AG10803 (cell line): Measurements from ENCODE around the gene PSMC1.
A peak's percentile ranks its signal among the peaks of the same experiment; 100 is the strongest.

Experiments
- DNase-seq: peaks from one replicate; pipeline ENCODE4 v3.0.0; 2010; ENCODE audit warnings: low read depth
- H3K4me3 ChIP-seq: 2 replicates; pipeline ENCODE4 v1.5.1; 2011; ENCODE audit warnings: mild to moderate bottlenecking, low read length, control low read depth
- CTCF ChIP-seq: conservative IDR thresholded peaks from 2 replicates; pipeline ENCODE4 v1.5.1; 2011; ENCODE audit warnings: mild to moderate bottlenecking, low read length, control low read depth, inconsistent platforms

PSMC1 gene

GRCh38 chr14:90287791-90288190 lies 31.4 kb downstream of the PSMC1 start:
- DNase-seq: no peak
- no peak overlapping the region for H3K4me3 ChIP-seq
- TF ChIP-seq CTCF: no peak

GRCh38 chr14:90288651-90289355 lies 32.5 kb downstream of the PSMC1 start:
- DNase-seq: peak; percentile 29
- no peak overlapping the region for H3K4me3 ChIP-seq
- no peak for TF ChIP-seq CTCF

- no peak for TF ChIP-seq CTCF
- DNase-seq: no peak
- no peak overlapping the region for H3K4me3 ChIP-seq
Measured at GRCh38 chr14:90290337-90291011, 34.1 kb downstream of the PSMC1 start.

GRCh38 chr14:90291699-90292098 lies 35.3 kb downstream of the PSMC1 start:
- no peak for TF ChIP-seq CTCF
- no peak for DNase-seq

GRCh38 chr14:90293766-90294730 lies 37.7 kb downstream of the PSMC1 start:
- TF ChIP-seq CTCF: no peak
- H3K4me3 ChIP-seq: no peak overlapping the region
- no peak for DNase-seq

More at GRCh38 chr14:90291699-90292098, 35.3 kb downstream of the PSMC1 start:
- H3K4me3 ChIP-seq: no peak overlapping the region

- TF ChIP-seq CTCF: no peak
- no peak overlapping the region for H3K4me3 ChIP-seq
- no peak for DNase-seq
Measured at GRCh38 chr14:90294872-90295271, 38.5 kb downstream of the PSMC1 start.
